ENCODE results near the gene WDFY2.
A peak's percentile ranks its signal among the peaks of the same experiment; 100 is the strongest.

Gene WDFY2

GRCh38 chr13:51583875-51584730 is at the start of gene WDFY2:
WDFY2 (plus strand) TSS chr13:51584462; CDS start chr13:51584688, 226 bp downstream.
- H3K4me3 ChIP-seq (ENCODE audit: low read depth, low read length) = peak within 1 kb of the TSS; percentile 87
- peak; percentile 100 for DNase-seq (ENCODE audit: low read depth)
- TF ChIP-seq MYC (IDR thresholded peaks at IDR 0.05; ENCODE audit: low read depth, low read length) = peak; percentile 90; the same call in 1 of the 2 replicates
- TF ChIP-seq, protein P1, sequence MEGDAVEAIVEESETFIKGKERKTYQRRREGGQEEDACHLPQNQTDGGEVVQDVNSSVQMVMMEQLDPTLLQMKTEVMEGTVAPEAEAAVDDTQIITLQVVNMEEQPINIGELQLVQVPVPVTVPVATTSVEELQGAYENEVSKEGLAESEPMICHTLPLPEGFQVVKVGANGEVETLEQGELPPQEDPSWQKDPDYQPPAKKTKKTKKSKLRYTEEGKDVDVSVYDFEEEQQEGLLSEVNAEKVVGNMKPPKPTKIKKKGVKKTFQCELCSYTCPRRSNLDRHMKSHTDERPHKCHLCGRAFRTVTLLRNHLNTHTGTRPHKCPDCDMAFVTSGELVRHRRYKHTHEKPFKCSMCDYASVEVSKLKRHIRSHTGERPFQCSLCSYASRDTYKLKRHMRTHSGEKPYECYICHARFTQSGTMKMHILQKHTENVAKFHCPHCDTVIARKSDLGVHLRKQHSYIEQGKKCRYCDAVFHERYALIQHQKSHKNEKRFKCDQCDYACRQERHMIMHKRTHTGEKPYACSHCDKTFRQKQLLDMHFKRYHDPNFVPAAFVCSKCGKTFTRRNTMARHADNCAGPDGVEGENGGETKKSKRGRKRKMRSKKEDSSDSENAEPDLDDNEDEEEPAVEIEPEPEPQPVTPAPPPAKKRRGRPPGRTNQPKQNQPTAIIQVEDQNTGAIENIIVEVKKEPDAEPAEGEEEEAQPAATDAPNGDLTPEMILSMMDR (IDR thresholded peaks at IDR 0.05; ENCODE audit: low read depth, low read length) = no peak
- TF ChIP-seq POLR2A (IDR thresholded peaks at IDR 0.05; ENCODE audit: extremely low read depth, insufficient read length) = peak; percentile 94
- TF ChIP-seq, protein P2, sequence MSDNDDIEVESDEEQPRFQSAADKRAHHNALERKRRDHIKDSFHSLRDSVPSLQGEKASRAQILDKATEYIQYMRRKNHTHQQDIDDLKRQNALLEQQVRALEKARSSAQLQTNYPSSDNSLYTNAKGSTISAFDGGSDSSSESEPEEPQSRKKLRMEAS (IDR thresholded peaks at IDR 0.05; ENCODE audit: low read depth, low read length) = peak; percentile 78

GRCh38 chr13:51538591-51539179 is 45.6 kb upstream of the WDFY2 start:
- no peak overlapping the region for H3K4me3 ChIP-seq (ENCODE audit: low read depth, low read length)
- no peak for DNase-seq (ENCODE audit: low read depth)
- TF ChIP-seq, protein P1 (IDR thresholded peaks at IDR 0.05; ENCODE audit: low read depth, low read length) = no peak
- no peak for TF ChIP-seq POLR2A (IDR thresholded peaks at IDR 0.05; ENCODE audit: extremely low read depth, insufficient read length)
- no peak for TF ChIP-seq MYC (IDR thresholded peaks at IDR 0.05; ENCODE audit: low read depth, low read length)
- TF ChIP-seq, protein P2 (IDR thresholded peaks at IDR 0.05; ENCODE audit: low read depth, low read length) = no peak

GRCh38 chr13:51539887-51540286 is 44.4 kb upstream of the WDFY2 start:
- peak; percentile 47 for DNase-seq (ENCODE audit: low read depth)
- H3K4me3 ChIP-seq (ENCODE audit: low read depth, low read length) = no peak overlapping the region
- TF ChIP-seq MYC (IDR thresholded peaks at IDR 0.05; ENCODE audit: low read depth, low read length) (no peak), POLR2A (IDR thresholded peaks at IDR 0.05; ENCODE audit: extremely low read depth, insufficient read length) (no peak)
- TF ChIP-seq, protein P1 (IDR thresholded peaks at IDR 0.05; ENCODE audit: low read depth, low read length) = no peak
- TF ChIP-seq, protein P2 (IDR thresholded peaks at IDR 0.05; ENCODE audit: low read depth, low read length) = no peak

GRCh38 chr13:51541037-51541436 is 43.2 kb upstream of the WDFY2 start:
- H3K4me3 ChIP-seq (ENCODE audit: low read depth, low read length) = no peak overlapping the region
- no peak for DNase-seq (ENCODE audit: low read depth)

GRCh38 chr13:51541809-51542258 is 42.4 kb upstream of the WDFY2 start:
- TF ChIP-seq, protein P2 (IDR thresholded peaks at IDR 0.05; ENCODE audit: low read depth, low read length) = no peak
- TF ChIP-seq POLR2A (IDR thresholded peaks at IDR 0.05; ENCODE audit: extremely low read depth, insufficient read length) = no peak
- TF ChIP-seq, protein P1 (IDR thresholded peaks at IDR 0.05; ENCODE audit: low read depth, low read length) = no peak
- no peak for TF ChIP-seq MYC (IDR thresholded peaks at IDR 0.05; ENCODE audit: low read depth, low read length)
- no peak overlapping the region for H3K4me3 ChIP-seq (ENCODE audit: low read depth, low read length)
- DNase-seq (ENCODE audit: low read depth) = no peak

More at GRCh38 chr13:51541037-51541436, 43.2 kb upstream of the WDFY2 start:
- TF ChIP-seq, protein P2 (IDR thresholded peaks at IDR 0.05; ENCODE audit: low read depth, low read length) = no peak
- TF ChIP-seq MYC (IDR thresholded peaks at IDR 0.05; ENCODE audit: low read depth, low read length) (no peak), POLR2A (IDR thresholded peaks at IDR 0.05; ENCODE audit: extremely low read depth, insufficient read length) (no peak)
- TF ChIP-seq, protein P1 (IDR thresholded peaks at IDR 0.05; ENCODE audit: low read depth, low read length) = no peak

Measured in NB4 (cell line).